ENCODE data around the gene PRKAR2B. TPM values are rescaled to one million over a fixed set of nuclear protein-coding genes. Genes with fewer than 3 reads are reported as not detected.

The PRKAR2B gene
- total RNA-seq, 2 donors from 2014 or later = 3.9 to 5.3 TPM

DNA sequence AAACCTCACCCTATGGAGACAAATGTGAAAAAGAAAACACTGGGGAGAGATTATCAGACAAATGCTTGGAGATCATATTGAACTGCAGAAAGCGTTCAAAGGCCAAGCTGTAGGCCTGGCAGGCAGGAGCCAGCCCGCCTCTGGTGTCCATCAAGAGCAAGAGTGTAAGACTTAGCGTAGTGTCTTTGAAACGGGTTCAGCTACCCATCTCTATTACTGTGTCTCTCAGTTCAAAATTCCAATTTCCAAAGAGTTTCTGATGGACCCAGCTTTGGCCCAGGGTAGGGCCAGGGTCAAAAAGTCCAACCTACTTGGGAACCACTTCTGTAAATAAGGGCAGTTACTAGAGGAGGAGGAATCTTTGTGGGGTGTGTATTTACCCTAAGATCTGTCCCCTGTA is 78.9 kb downstream of the PRKAR2B start:
- no peaks in the 10 kb centered on the region for H3K4me1 ChIP-seq (ENCODE audit: control insufficient read depth in 1 of 2, low read depth in 2 of 2)
- no peak overlapping the region for H3K27ac ChIP-seq
- no peak for DNase-seq (ENCODE audit: low spot score)
- H3K36me3 ChIP-seq = no peaks in the 10 kb centered on the region
- no peak overlapping the region for H3K4me3 ChIP-seq
- H3K9me3 ChIP-seq = no peaks in the 10 kb centered on the region
- H3K27me3 ChIP-seq (replicated peaks; ENCODE audit: insufficient read depth) = no peaks in the 10 kb centered on the region
- no peak for ATAC-seq (ENCODE audit: insufficient number of reproducible peaks, low FRiP score, low read depth)
- TF ChIP-seq CTCF (IDR thresholded peaks at IDR 0.05) = no peak

- TF ChIP-seq CTCF (IDR thresholded peaks at IDR 0.05) = no peak
- Histone ChIP-seq H3K9me3 (no peaks in the 10 kb centered on the region), H3K4me1 (ENCODE audit: control insufficient read depth in 1 of 2, low read depth in 2 of 2) (no peaks in the 10 kb centered on the region), H3K4me3 (no peak overlapping the region), H3K27me3 (replicated peaks; ENCODE audit: insufficient read depth) (no peaks in the 10 kb centered on the region), H3K27ac (no peak overlapping the region), H3K36me3 (no peaks in the 10 kb centered on the region)
- no peak for DNase-seq (ENCODE audit: low spot score)
- ATAC-seq (ENCODE audit: insufficient number of reproducible peaks, low FRiP score, low read depth) = no peak
These were observed 81.0 kb downstream of the PRKAR2B start for GRCh38 chr7:107125475-107125874.

- no peak overlapping the region for H3K27ac ChIP-seq
- no peaks in the 10 kb centered on the region for H3K36me3 ChIP-seq
- no peaks in the 10 kb centered on the region for H3K9me3 ChIP-seq
- no peak for TF ChIP-seq CTCF (IDR thresholded peaks at IDR 0.05)
- no peak overlapping the region for H3K4me3 ChIP-seq
- DNase-seq (ENCODE audit: low spot score) (no peak), ATAC-seq (ENCODE audit: insufficient number of reproducible peaks, low FRiP score, low read depth) (no peak)
- H3K4me1 ChIP-seq (ENCODE audit: control insufficient read depth in 1 of 2, low read depth in 2 of 2) = no peaks in the 10 kb centered on the region
- H3K27me3 ChIP-seq (replicated peaks; ENCODE audit: insufficient read depth) = no peaks in the 10 kb centered on the region
These were observed 83.7 kb downstream of the PRKAR2B start for GRCh38 chr7:107128217-107128616.

- H3K36me3 ChIP-seq = no peaks in the 10 kb centered on the region
- no peak overlapping the region for H3K27ac ChIP-seq
- no peaks in the 10 kb centered on the region for H3K4me1 ChIP-seq (ENCODE audit: control insufficient read depth in 1 of 2, low read depth in 2 of 2)
- no peak overlapping the region for H3K4me3 ChIP-seq
- no peak for ATAC-seq (ENCODE audit: insufficient number of reproducible peaks, low FRiP score, low read depth)
- no peak for TF ChIP-seq CTCF (IDR thresholded peaks at IDR 0.05)
- no peaks in the 10 kb centered on the region for H3K27me3 ChIP-seq (replicated peaks; ENCODE audit: insufficient read depth)
- no peaks in the 10 kb centered on the region for H3K9me3 ChIP-seq
- DNase-seq (ENCODE audit: low spot score) = no peak
These were observed 84.2 kb downstream of the PRKAR2B start for GRCh38 chr7:107128748-107129147.

- Histone ChIP-seq H3K9me3 (no peaks in the 10 kb centered on the region), H3K36me3 (no peaks in the 10 kb centered on the region), H3K27ac (no peak overlapping the region), H3K4me3 (no peak overlapping the region), H3K27me3 (replicated peaks; ENCODE audit: insufficient read depth) (no peaks in the 10 kb centered on the region), H3K4me1 (ENCODE audit: control insufficient read depth in 1 of 2, low read depth in 2 of 2) (no peaks in the 10 kb centered on the region)
- ATAC-seq (ENCODE audit: insufficient number of reproducible peaks, low FRiP score, low read depth) = no peak
- no peak for TF ChIP-seq CTCF (IDR thresholded peaks at IDR 0.05)
- DNase-seq (ENCODE audit: low spot score) = no peak
These were observed 86.1 kb downstream of the PRKAR2B start for GRCh38 chr7:107130487-107131220.
